Fibroblast of lung (primary cell): ENCODE data around the gene CHAMP1. TPM values are rescaled to one million over a fixed set of nuclear protein-coding genes. Genes with fewer than 3 reads are reported as not detected.
"Not testable (repeated sequence)": the region's sequence is repeated elsewhere in the genome, so short reads cannot be mapped to it uniquely, and the experiment has no call there.

Experiments
- DNase-seq, 2 donors: peaks; one replicate each; pipeline versions ENCODE4 v3.0.0 to v3.0.0-alpha.2; 2010; ENCODE audit warnings: low read depth in 2 of 2
- H2AFZ ChIP-seq: 2 replicates; pipeline ENCODE4 v1.5.1; 2012; ENCODE audit warnings: low read length, control low read depth, inconsistent platforms
- H3K27ac ChIP-seq: 2 replicates; pipeline ENCODE4 v1.5.1; 2011; ENCODE audit warnings: low read length, control low read depth; ENCODE audit not compliant: insufficient read depth
- H3K27me3 ChIP-seq: 2 replicates; pipeline ENCODE4 v1.5.1; 2011; ENCODE audit warnings: mild to moderate bottlenecking, low read length; ENCODE audit not compliant: control insufficient read depth, insufficient read depth
- H3K36me3 ChIP-seq: 2 replicates; pipeline ENCODE4 v1.5.1; 2011; ENCODE audit warnings: low read length; ENCODE audit not compliant: control insufficient read depth, insufficient read depth
- H3K4me1 ChIP-seq: 2 replicates; pipeline ENCODE4 v1.5.1; 2011; ENCODE audit warnings: low read length; ENCODE audit not compliant: control insufficient read depth, insufficient read depth; ENCODE audit errors: extremely low read depth
- H3K4me2 ChIP-seq: 2 replicates; pipeline ENCODE4 v1.5.1; 2011; ENCODE audit warnings: low read length, control low read depth; ENCODE audit not compliant: insufficient read depth; ENCODE audit errors: extremely low read depth
- H3K4me3 ChIP-seq, 4 experiments: fragments of 200-600 bp in 1 of 4; sonication (generic) in 1 of 4; replicated peaks in 1 of 4; 2 replicates each; pipeline ENCODE4 v1.5.1; 2011 to 2016; ENCODE audit warnings: low read length in 4 of 4, low read depth in 3 of 4, mild to moderate bottlenecking in 3 of 4, control low read depth in 2 of 4, inconsistent platforms in 1 of 4, mixed read lengths in 1 of 4; ENCODE audit not compliant: insufficient read depth in 1 of 4; ENCODE audit errors: control extremely low read depth in 1 of 4
- H3K79me2 ChIP-seq: 2 replicates; pipeline ENCODE4 v1.5.1; 2012; ENCODE audit warnings: mild to moderate bottlenecking, low read length, inconsistent platforms; ENCODE audit not compliant: control insufficient read depth, insufficient read depth
- H3K9ac ChIP-seq: 2 replicates; pipeline ENCODE4 v1.5.1; 2011; ENCODE audit warnings: mild to moderate bottlenecking, low read length, control low read depth; ENCODE audit not compliant: insufficient read depth
- H3K9me3 ChIP-seq: 2 replicates; pipeline ENCODE4 v1.5.1; 2012; ENCODE audit warnings: low read depth, low read length; ENCODE audit not compliant: control insufficient read depth, insufficient read depth
- H4K20me1 ChIP-seq: 2 replicates; pipeline ENCODE4 v1.5.1; 2011; ENCODE audit warnings: low read length; ENCODE audit not compliant: control insufficient read depth, insufficient read depth; ENCODE audit errors: extremely low read depth
- CTCF ChIP-seq, 2 donors: IDR thresholded peaks in 1 of 2; conservative IDR thresholded peaks in 1 of 2; 1 replicate in 1 of 2; 2 replicates in 1 of 2; pipeline ENCODE4 v1.5.1; 2011 to 2012; ENCODE audit warnings: low read length in 2 of 2, control low read depth in 1 of 2, inconsistent platforms in 1 of 2, low read depth in 1 of 2, mild to moderate bottlenecking in 1 of 2
- polyA plus RNA-seq, 2 donors: library from polyadenylated mRNA; depleted of rRNA in 1 of 2; stranded (reverse) in 1 of 2; unstranded in 1 of 2; fragments of >200 nt; gene quantifications; 2 replicates each; pipeline ENCODE4 v1.2.1, GENCODE V29; 2011 to 2012; ENCODE audit warnings: missing spikeins in 1 of 2
- total RNA-seq: library from RNA; depleted of rRNA; stranded (reverse); fragments of >200 nt; gene quantifications from 2 replicates; pipeline ENCODE4 v1.2.1, GENCODE V29; 2014

CHAMP1 gene
- total and polyA plus RNA-seq, 2 donors (not counting 1 experiment from before 2014, with no cell fraction given), result 14.5 to 35.2 TPM

- H3K9ac ChIP-seq, DNase-seq, H3K79me2 ChIP-seq, H4K20me1 ChIP-seq, H3K4me1 ChIP-seq, H2AFZ ChIP-seq, H3K36me3 ChIP-seq, H3K4me3 ChIP-seq, H3K27ac ChIP-seq, H3K9me3 ChIP-seq, H3K4me2 ChIP-seq, H3K27me3 ChIP-seq: not testable (repeated sequence)
- TF ChIP-seq CTCF (conservative IDR thresholded peaks at IDR 0.05 in 1 of 2, IDR thresholded peaks at IDR 0.05 in 1 of 2; ENCODE audit: low read depth in 1 of 2, low read length in 2 of 2), result peak in 1 of 2 donors; percentile 18
Measured at GRCh38 chr13:114352763-114353162, 38.5 kb downstream of the CHAMP1 start.

- not testable (repeated sequence) for H3K9me3 ChIP-seq, H3K79me2 ChIP-seq, H3K4me1 ChIP-seq, H3K27me3 ChIP-seq, H3K27ac ChIP-seq, DNase-seq, H3K4me2 ChIP-seq, H3K9ac ChIP-seq, H2AFZ ChIP-seq, H3K4me3 ChIP-seq, H3K36me3 ChIP-seq, H4K20me1 ChIP-seq
Measured at GRCh38 chr13:114353382-114353781, 39.1 kb downstream of the CHAMP1 start.

Other genes starting within 250 kb of the CHAMP1 start
- 21.6 and 26.6 TPM in 2 replicates for gene RASA3, start 181.9 kb upstream of the CHAMP1 start, total RNA-seq
- gene RASA3, start 181.9 kb upstream of the CHAMP1 start, polyA plus RNA-seq, result 31.1 and 34.1 TPM in 2 replicates
- not detected in 2 replicates for gene CFAP97D2, start 135.2 kb upstream of the CHAMP1 start, total RNA-seq
- not detected in 2 replicates for gene CFAP97D2, start 135.2 kb upstream of the CHAMP1 start, polyA plus RNA-seq
- gene CDC16, start 79.6 kb upstream of the CHAMP1 start, total RNA-seq, result 43.4 and 52.2 TPM in 2 replicates
- 76.9 and 101 TPM in 2 replicates for gene CDC16, start 79.6 kb upstream of the CHAMP1 start, polyA plus RNA-seq
- gene UPF3A, start 32.9 kb upstream of the CHAMP1 start, total RNA-seq, result 15.9 and 27.6 TPM in 2 replicates
- 40.5 and 41.9 TPM in 2 replicates for gene UPF3A, start 32.9 kb upstream of the CHAMP1 start, polyA plus RNA-seq